IMR-90 (cell line): ENCODE data around the gene MUC20. TPM values are rescaled to one million over a fixed set of nuclear protein-coding genes. Genes with fewer than 3 reads are reported as not detected.
"Not testable (repeated sequence)": the region's sequence is repeated elsewhere in the genome, so short reads cannot be mapped to it uniquely, and the experiment has no call there.

Experiments used
- ATAC-seq: fragments of 200-7000 bp; cut with Tn5 transposase; 2 replicates; pipeline ENCODE4 v1.9.1; 2020; ENCODE audit warnings: low read depth, mild to moderate bottlenecking, moderate library complexity
- BruUV-seq: library from RNA; stranded (reverse); fragments of 400-500 nt; replicated peaks from 2 replicates; lab custom pipeline; 2021; lab: Mats Ljungman, UMichigan
- CTCF ChIA-PET: fragments of 300-600 bp; formaldehyde crosslinking; extraction: SDS; loops from one replicate; lab custom pipeline; 2021; ENCODE audit warnings: antibody characterized with exemption; lab: Yijun Ruan, JAX
- POLR2A ChIA-PET: fragments of 300-600 bp; sonication (Branson Sonifier 250); formaldehyde crosslinking; loops from one replicate; lab custom pipeline; 2022; ENCODE audit warnings: antibody characterized with exemption; ENCODE audit not compliant: unreplicated experiment; lab: Charles Lee
- DNase-seq: peaks from one replicate; pipeline ENCODE4 v3.0.0; 2013
- H2AFZ ChIP-seq: replicated peaks from 2 replicates; pipeline ENCODE3; 2013; ENCODE audit warnings: low read length, mild to moderate bottlenecking; ENCODE audit not compliant: poor library complexity
- H2AK5ac ChIP-seq: 2 replicates; pipeline ENCODE4 v1.6.1; 2013; ENCODE audit warnings: low read depth, low read length, inconsistent platforms
- H2AK9ac ChIP-seq: replicated peaks from 2 replicates; pipeline ENCODE3; 2013; ENCODE audit warnings: mild to moderate bottlenecking, low read depth, low read length, moderate library complexity; ENCODE audit not compliant: poor library complexity
- H2BK120ac ChIP-seq: 2 replicates; pipeline ENCODE4 v1.6.1; 2013; ENCODE audit warnings: low read depth, low read length, inconsistent platforms
- H2BK15ac ChIP-seq: 3 replicates; pipeline ENCODE4 v1.6.1; 2013; ENCODE audit warnings: low read depth, low read length, inconsistent platforms
- H2BK20ac ChIP-seq: 2 replicates; pipeline ENCODE4 v1.6.1; 2013; ENCODE audit warnings: low read depth, mild to moderate bottlenecking, inconsistent platforms, low read length, moderate library complexity
- H2BK5ac ChIP-seq: 2 replicates; pipeline ENCODE4 v1.6.1; 2013; ENCODE audit warnings: mild to moderate bottlenecking, low read depth, low read length, inconsistent platforms; ENCODE audit not compliant: poor library complexity, severe bottlenecking
- H3K14ac ChIP-seq: replicated peaks from 2 replicates; pipeline ENCODE4 v1.6.1; 2013; ENCODE audit warnings: low read depth, low read length, inconsistent platforms
- H3K18ac ChIP-seq: 2 replicates; pipeline ENCODE4 v1.6.1; 2013; ENCODE audit warnings: low read depth, low read length, control low read depth
- H3K23ac ChIP-seq: 2 replicates; pipeline ENCODE4 v1.6.1; 2013; ENCODE audit warnings: low read depth, low read length, inconsistent platforms
- H3K27ac ChIP-seq: 2 replicates; pipeline ENCODE4 v1.5.1; 2013; ENCODE audit warnings: mild to moderate bottlenecking, control low read depth, low read length; ENCODE audit not compliant: insufficient read depth
- H3K27me3 ChIP-seq: 2 replicates; pipeline ENCODE4 v1.6.1; 2013; ENCODE audit warnings: low read length; ENCODE audit not compliant: control insufficient read depth, insufficient read depth
- H3K36me3 ChIP-seq: 2 replicates; pipeline ENCODE4 v1.6.1; 2013; ENCODE audit warnings: low read length, mixed read lengths; ENCODE audit not compliant: control insufficient read depth, insufficient read depth
- H3K4ac ChIP-seq: 2 replicates; pipeline ENCODE4 v1.6.1; 2013; ENCODE audit warnings: low read depth, low read length, inconsistent platforms
- H3K4me1 ChIP-seq: 2 replicates; pipeline ENCODE4 v1.6.1; 2013; ENCODE audit warnings: low read length, mixed read lengths; ENCODE audit not compliant: control insufficient read depth, insufficient read depth
- H3K4me2 ChIP-seq: 2 replicates; pipeline ENCODE4 v1.6.1; 2013; ENCODE audit warnings: low read depth, mild to moderate bottlenecking, control low read depth, low read length, moderate library complexity
- H3K4me3 ChIP-seq: 2 replicates; pipeline ENCODE4 v1.5.1; 2013; ENCODE audit warnings: low read depth, mild to moderate bottlenecking, control low read depth, low read length, moderate library complexity; ENCODE audit not compliant: insufficient read depth
- H3K56ac ChIP-seq: 2 replicates; pipeline ENCODE4 v1.6.1; 2013; ENCODE audit warnings: low read length, inconsistent platforms; ENCODE audit not compliant: insufficient read depth; ENCODE audit errors: extremely low read depth
- H3K79me1 ChIP-seq, 2 experiments: 2 replicates each; pipeline ENCODE4 v1.6.1; 2013; ENCODE audit warnings: low read length in 2 of 2, inconsistent platforms in 1 of 2, low read depth in 1 of 2
- H3K9ac ChIP-seq: 2 replicates; pipeline ENCODE4 v1.6.1; 2013; ENCODE audit warnings: low read depth, low read length, control low read depth
- H3K9me1 ChIP-seq: 2 replicates; pipeline ENCODE4 v1.6.1; 2013; ENCODE audit warnings: low read length, inconsistent platforms; ENCODE audit not compliant: insufficient read depth
- H3K9me3 ChIP-seq: 2 replicates; pipeline ENCODE4 v1.6.1; 2013; ENCODE audit warnings: low read length; ENCODE audit not compliant: control insufficient read depth, insufficient read depth
- H4K20me1 ChIP-seq: 2 replicates; pipeline ENCODE4 v1.6.1; 2013; ENCODE audit warnings: low read length, inconsistent platforms; ENCODE audit not compliant: insufficient read depth
- H4K5ac ChIP-seq: 2 replicates; pipeline ENCODE4 v1.6.1; 2013; ENCODE audit warnings: mild to moderate bottlenecking, low read depth, low read length, control low read depth
- H4K8ac ChIP-seq, 2 experiments: 2 replicates each; pipeline ENCODE4 v1.6.1; 2013; ENCODE audit warnings: low read depth in 2 of 2, low read length in 2 of 2, control low read depth in 1 of 2, inconsistent platforms in 1 of 2
- H4K91ac ChIP-seq: 2 replicates; pipeline ENCODE4 v1.6.1; 2013; ENCODE audit warnings: low read depth, low read length, inconsistent platforms; ENCODE audit not compliant: insufficient read depth
- BHLHE40 ChIP-seq: fragments of 150-350 bp; IDR thresholded peaks from 2 replicates; pipeline ENCODE4 v1.6.1; 2016; ENCODE audit warnings: mild to moderate bottlenecking, low read depth, low read length
- NFE2L2 ChIP-seq: fragments of 150-350 bp; IDR thresholded peaks from 2 replicates; pipeline ENCODE4 v1.6.1; 2016; ENCODE audit warnings: low read depth, mild to moderate bottlenecking, low read length
- RCOR1 ChIP-seq: IDR thresholded peaks from 2 replicates; pipeline ENCODE4 v1.6.1; 2012; ENCODE audit warnings: mild to moderate bottlenecking, low read length, improper control_type of control experiment; ENCODE audit not compliant: insufficient replicate concordance
- WGBS, 2 experiments: methylation state at CpG; one replicate each; pipeline versions ENCODE4 v1.1.5 to v1.1.7; 2013; ENCODE audit warnings: missing lambda C conversion rate in 2 of 2; ENCODE audit not compliant: insufficient read length in 1 of 2; ENCODE audit errors: extremely low coverage in 2 of 2; 5-methylcytosine and 5-hydroxymethylcytosine counted together
- dilution Hi-C: fragments of 300-500 bp; cut with HindIII; formaldehyde crosslinking; loops from one replicate; pipeline ENCODE4 v1.14.3; 2018; ENCODE audit warnings: low sequenced_read_pairs; ENCODE audit not compliant: unreplicated experiment
- in situ Hi-C: fragments of 300-500 bp; cut with MboI; formaldehyde crosslinking; loops from 3 replicates; pipeline ENCODE4 v1.14.3; 2019; ENCODE audit warnings: low sequenced_read_pairs, inconsistent platforms, mixed read lengths
- intact Hi-C: fragments of 100-400 bp; cut with micrococcal nuclease; formaldehyde crosslinking; loops from 2 replicates; pipeline ENCODE4 v1.10.0; 2022
- polyA plus RNA-seq, 3 experiments: library from polyadenylated mRNA; depleted of rRNA; stranded (reverse); fragments of >200 nt; gene quantifications; 2 replicates each; pipeline ENCODE4 v1.2.3, GENCODE V29; 2012; ENCODE audit warnings: low replicate concordance in 1 of 3
- total RNA-seq: library from RNA; depleted of rRNA; stranded (reverse); fragments of >200 nt; gene quantifications from 2 replicates; pipeline ENCODE4 v1.2.3, GENCODE V29; 2012

Gene MUC20
- total and polyA plus RNA-seq, 2 of the 4 experiments (the other 2 are of a cell fraction), result 0.12 TPM; not detected in 1

- no peak for TF ChIP-seq NFE2L2
- no peak for TF ChIP-seq RCOR1
- TF ChIP-seq BHLHE40, result no peak
- Histone ChIP-seq H3K18ac (no peak overlapping the region), H4K8ac (no peak overlapping the region), H4K20me1 (0 out of 2 replicates have a peak, but pooled peaks cover 3% of the 10 kb centered on the region), H2BK5ac (no peak overlapping the region), H3K9me1 (peaks cover 3% of the 10 kb centered on the region; the same call in 1 of the 2 replicates), H3K9me3 (no peaks in the 10 kb centered on the region), H4K5ac (no peak overlapping the region), H3K36me3 (peaks cover 26% of the 10 kb centered on the region), H2AK5ac (no peak overlapping the region), H3K56ac (no peak overlapping the region), H3K4ac (no peak overlapping the region), H3K27me3 (no peaks in the 10 kb centered on the region), H4K91ac (no peak overlapping the region), H3K4me1 (peaks cover 9% of the 10 kb centered on the region), H3K4me2 (no peak overlapping the region), H2BK20ac (no peak overlapping the region), H2AFZ (no peak overlapping the region), H3K14ac (no peak overlapping the region), H2AK9ac (no peak overlapping the region), H3K79me1 (peaks cover 0 to 13% of the 10 kb centered on the region in 2 experiments; a peak in 1 of 4 replicates), H2BK15ac (no peak overlapping the region), H3K27ac (no peak overlapping the region), H3K23ac (no peak overlapping the region), H2BK120ac (no peak overlapping the region), H3K4me3 (no peak overlapping the region), H3K9ac (no peak overlapping the region)
- no peak for ATAC-seq
- BruUV-seq, result no TSS peak
- POLR2A ChIA-PET, result no interaction called here
- DNase-seq, result no peak
- intact Hi-C loops, result no loop called here
- CTCF ChIA-PET, result no interaction called here
- in situ Hi-C loops, result loop anchor here (25.0 kb wide), 1 partner anchor 271 kb away; no protein-coding TSS in a partner anchor
- dilution Hi-C loops, result no loop called here
- WGBS, 2 experiments, result 96% methylated on average over 4 of the region's 9 CpGs; no CpG with 5 or more reads in 1 of the 2 experiments
Measured at GRCh38 chr3:195690951-195691350, 29.8 kb upstream of the MUC20 start.

- H2AK9ac ChIP-seq, H4K91ac ChIP-seq, H3K4me2 ChIP-seq, H3K56ac ChIP-seq, H3K9me3 ChIP-seq, intact Hi-C loops, H4K8ac ChIP-seq, BruUV-seq, H2AK5ac ChIP-seq, H2AFZ ChIP-seq, H3K27me3 ChIP-seq, H2BK120ac ChIP-seq, H3K4ac ChIP-seq, ATAC-seq, H3K4me1 ChIP-seq, CTCF ChIA-PET, H4K5ac ChIP-seq, H3K23ac ChIP-seq, H3K18ac ChIP-seq, H3K4me3 ChIP-seq, dilution Hi-C loops, H2BK20ac ChIP-seq, H2BK15ac ChIP-seq, POLR2A ChIA-PET, H3K9ac ChIP-seq, H4K20me1 ChIP-seq, H3K27ac ChIP-seq, H2BK5ac ChIP-seq, H3K14ac ChIP-seq, H3K9me1 ChIP-seq: not testable (repeated sequence)
- 95% methylated on average over 7 of the region's 11 CpGs; no CpG with 5 or more reads in 1 of the 2 experiments for WGBS, 2 experiments
- peak; percentile 35 for DNase-seq
- Histone ChIP-seq H3K79me1 (peaks cover 0 to 13% of the 10 kb centered on the region in 2 experiments; a peak in 1 of 4 replicates), H3K36me3 (peaks cover 22% of the 10 kb centered on the region)
- in situ Hi-C loops, result loop anchor here (25.0 kb wide), 1 partner anchor 271 kb away; no protein-coding TSS in a partner anchor
Measured at GRCh38 chr3:195691596-195692353, 29.0 kb upstream of the MUC20 start.
